B cell (primary cell): ENCODE results near the gene CREB3L4. TPM values are rescaled to one million over a fixed set of nuclear protein-coding genes. Genes with fewer than 3 reads are reported as not detected.

Experiments used
- ATAC-seq: fragments of 200-7000 bp; cut with Tn5 transposase; one replicate; pipeline ENCODE4 v1.10.0; 2021; ENCODE audit warnings: low read depth, mild to moderate bottlenecking, moderate number of reproducible peaks, moderate library complexity
- CTCF ChIA-PET: fragments of 350-600 bp; sonication (Branson Sonifier 250); formaldehyde crosslinking; loops from one replicate; lab custom pipeline; 2021; ENCODE audit warnings: antibody characterized with exemption, inconsistent platforms; lab: Charles Lee
- POLR2A ChIA-PET: fragments of 350-600 bp; sonication (Branson Sonifier 250); formaldehyde crosslinking; loops from one replicate; lab custom pipeline; 2021; ENCODE audit warnings: antibody characterized with exemption; lab: Charles Lee
- DNase-seq: peaks from one replicate; pipeline ENCODE4 v3.0.0; 2013
- H2AFZ ChIP-seq: 2 replicates; pipeline ENCODE4 v1.6.1; 2012; ENCODE audit warnings: mild to moderate bottlenecking, low read depth, low read length; ENCODE audit not compliant: insufficient read depth, poor library complexity, severe bottlenecking
- H3K27ac ChIP-seq, 2 donors: 1 replicate in 1 of 2; 2 replicates in 1 of 2; pipeline ENCODE4 v1.5.1; 2012 to 2013; ENCODE audit warnings: low read length in 2 of 2, mild to moderate bottlenecking in 2 of 2, moderate library complexity in 1 of 2
- H3K27me3 ChIP-seq, 4 experiments: fragments of 200-600 bp in 1 of 4; sonication (generic) in 1 of 4; replicated peaks in 1 of 4; 1 replicate in 2 of 4; 2 replicates in 2 of 4; pipeline versions ENCODE4 v1.6.1 to v1.7.0; 2013 to 2016; ENCODE audit warnings: low read length in 3 of 4, mild to moderate bottlenecking in 2 of 4, mixed read lengths in 1 of 4, moderate library complexity in 1 of 4; ENCODE audit not compliant: insufficient read depth in 4 of 4, control insufficient read depth in 3 of 4; ENCODE audit errors: control extremely low read depth in 1 of 4
- H3K36me3 ChIP-seq, 2 experiments: replicated peaks in 1 of 2; 1 replicate in 1 of 2; 2 replicates in 1 of 2; pipeline versions ENCODE4 v1.6.1 to v1.7.1; 2013; ENCODE audit warnings: low read length in 1 of 2; ENCODE audit not compliant: insufficient read depth in 2 of 2, control insufficient read depth in 1 of 2; ENCODE audit errors: control extremely low read depth in 1 of 2, extremely low read depth in 1 of 2
- H3K4me1 ChIP-seq, 2 donors: fragments of 200-600 bp in 1 of 2; sonication (generic) in 1 of 2; 1 replicate in 1 of 2; 2 replicates in 1 of 2; pipeline versions ENCODE4 v1.5.1 to v1.6.1; 2013 to 2017; ENCODE audit warnings: low read length in 2 of 2; ENCODE audit not compliant: control insufficient read depth in 2 of 2, insufficient read depth in 2 of 2
- H3K4me2 ChIP-seq: replicated peaks from 2 replicates; pipeline ENCODE3; 2012; ENCODE audit warnings: mild to moderate bottlenecking, low read depth, low read length; ENCODE audit not compliant: poor library complexity, severe bottlenecking
- H3K4me3 ChIP-seq, 5 experiments: fragments of 200-600 bp in 1 of 5; sonication (generic) in 1 of 5; 1 replicate in 3 of 5; 2 replicates in 2 of 5; pipeline versions ENCODE4 v1.5.1 to v1.7.0; 2011 to 2016; ENCODE audit warnings: low read length in 4 of 5, mild to moderate bottlenecking in 4 of 5, low read depth in 2 of 5, control low read depth in 1 of 5, moderate library complexity in 1 of 5; ENCODE audit not compliant: insufficient read depth in 1 of 5; ENCODE audit errors: control extremely low read depth in 1 of 5, extremely low read depth in 1 of 5
- H3K79me2 ChIP-seq: fragments of 200-600 bp; sonication (generic); one replicate; pipeline ENCODE4 v1.6.0; 2016; ENCODE audit warnings: low read length; ENCODE audit not compliant: control insufficient read depth, insufficient read depth
- H3K9ac ChIP-seq: fragments of 200-600 bp; sonication (generic); 2 replicates; pipeline ENCODE4 v1.6.1; 2017; ENCODE audit warnings: mild to moderate bottlenecking, low read length, moderate library complexity
- H3K9me3 ChIP-seq, 3 donors: one replicate each; pipeline versions ENCODE4 v1.6.1 to v1.7.1; 2013; ENCODE audit warnings: low read length in 2 of 3; ENCODE audit not compliant: control insufficient read depth in 2 of 3, insufficient read depth in 1 of 3; ENCODE audit errors: control extremely low read depth in 1 of 3
- H4K20me1 ChIP-seq: 2 replicates; pipeline ENCODE4 v1.6.0; 2012; ENCODE audit warnings: mild to moderate bottlenecking, low read length; ENCODE audit not compliant: insufficient read depth, control insufficient read depth, poor library complexity, severe bottlenecking
- H3K27ac Mint-ChIP-seq: one replicate; pipeline ENCODE4 v1.8.0; 2021; ENCODE audit warnings: mixed read lengths
- H3K27me3 Mint-ChIP-seq: one replicate; pipeline ENCODE4 v1.8.0; 2021; ENCODE audit warnings: mixed read lengths
- H3K4me1 Mint-ChIP-seq: one replicate; pipeline ENCODE4 v1.8.0; 2021; ENCODE audit warnings: mixed read lengths
- H3K4me3 Mint-ChIP-seq: one replicate; pipeline ENCODE4 v1.8.0; 2021; ENCODE audit warnings: mixed read lengths
- H3K9me3 Mint-ChIP-seq: one replicate; pipeline ENCODE4 v1.8.0; 2022; ENCODE audit warnings: mixed read lengths; ENCODE audit not compliant: insufficient read depth
- CTCF ChIP-seq: fragments of 200-600 bp; IDR thresholded peaks from one replicate; pipeline ENCODE4 v1.8.0; 2022; ENCODE audit warnings: antibody characterized with exemption, mild to moderate bottlenecking
- EZH2 ChIP-seq: IDR thresholded peaks from 2 replicates; pipeline ENCODE4 v1.6.1; 2012; ENCODE audit warnings: borderline replicate concordance, low read depth, mild to moderate bottlenecking, moderate library complexity, low read length; ENCODE audit not compliant: insufficient read depth, poor library complexity, severe bottlenecking
- WGBS: methylation state at CpG from one replicate; pipeline ENCODE4 v1.1.5; 2013; ENCODE audit warnings: missing lambda C conversion rate; ENCODE audit not compliant: insufficient coverage; 5-methylcytosine and 5-hydroxymethylcytosine counted together
- intact Hi-C: fragments of 100-400 bp; cut with micrococcal nuclease; formaldehyde crosslinking; loops from one replicate; pipeline ENCODE4 v1.10.0; 2022
- polyA plus RNA-seq: library from polyadenylated mRNA; depleted of rRNA; stranded (reverse); fragments of >200 nt; gene quantifications from 2 replicates; pipeline ENCODE4 v1.2.3, GENCODE V29; 2012
- total RNA-seq, 2 donors: library from RNA; stranded (reverse); fragments of 120-200 nt in 1 of 2; gene quantifications; 1 replicate in 1 of 2; 2 replicates in 1 of 2; pipeline versions ENCODE4 v1.2.3 to v1.2.4, GENCODE V29; 2013 to 2022

Gene CREB3L4
- total and polyA plus RNA-seq, 2 donors (not counting 1 experiment from before 2014, with no cell fraction given) = 21.8 to 28.1 TPM

DNA sequence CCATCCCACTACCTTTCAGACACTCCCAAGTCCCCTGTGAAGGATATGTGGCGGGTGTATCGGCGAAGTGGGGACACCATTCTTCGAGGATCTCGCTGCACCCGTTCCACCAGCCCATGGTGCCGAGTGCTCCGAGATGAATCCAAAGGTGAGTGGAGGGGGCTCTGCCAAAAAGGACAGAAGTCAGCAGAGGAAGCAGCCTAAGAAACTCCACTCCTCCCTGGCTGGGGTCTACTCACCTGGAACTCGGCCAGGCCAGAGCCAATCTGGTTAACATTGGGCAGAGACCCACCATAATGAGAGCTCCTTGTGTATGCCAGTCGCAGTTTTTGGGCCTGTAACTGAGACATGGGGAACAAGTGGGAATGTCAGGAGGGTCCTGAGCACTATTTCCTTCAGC lies 12.9 kb upstream of the CREB3L4 start:
- Mint-ChIP-seq H3K4me3 (no peak overlapping the region), H3K9me3 (no peaks in the 10 kb centered on the region), H3K27ac (no peak overlapping the region), H3K4me1 (peaks cover 63% of the 10 kb centered on the region), H3K27me3 (no peaks in the 10 kb centered on the region)
- ATAC-seq (no peak), DNase-seq (no peak)
- no peak for TF ChIP-seq EZH2
- no peak for TF ChIP-seq CTCF
- Histone ChIP-seq H3K4me1 (peaks cover 36 to 39% of the 10 kb centered on the region in 2 donors), H3K4me2 (no peak overlapping the region), H4K20me1 (peaks cover 81% of the 10 kb centered on the region), H3K9ac (no peak overlapping the region), H3K27me3 (no peaks in the 10 kb centered on the region), H3K36me3 (peaks cover 2 to 53% of the 10 kb centered on the region in 2 experiments), H3K79me2 (peaks cover 84% of the 10 kb centered on the region), H3K4me3 (no peak overlapping the region), H2AFZ (no peak overlapping the region), H3K9me3 (no peaks in the 10 kb centered on the region), H3K27ac (no peak overlapping the region)
- ChIA-PET POLR2A (interaction anchor here (1.1 kb wide), 1 partner anchor 11 kb away, joined by 3 read pairs; no protein-coding TSS in a partner anchor), CTCF (no interaction called here)
- intact Hi-C loops = loop anchor here (5.0 kb wide), 1 partner anchor 317 kb away; the partner anchor contains the start of gene HAX1
- WGBS = 96% methylated on average over 8 of the region's 10 CpGs

DNA sequence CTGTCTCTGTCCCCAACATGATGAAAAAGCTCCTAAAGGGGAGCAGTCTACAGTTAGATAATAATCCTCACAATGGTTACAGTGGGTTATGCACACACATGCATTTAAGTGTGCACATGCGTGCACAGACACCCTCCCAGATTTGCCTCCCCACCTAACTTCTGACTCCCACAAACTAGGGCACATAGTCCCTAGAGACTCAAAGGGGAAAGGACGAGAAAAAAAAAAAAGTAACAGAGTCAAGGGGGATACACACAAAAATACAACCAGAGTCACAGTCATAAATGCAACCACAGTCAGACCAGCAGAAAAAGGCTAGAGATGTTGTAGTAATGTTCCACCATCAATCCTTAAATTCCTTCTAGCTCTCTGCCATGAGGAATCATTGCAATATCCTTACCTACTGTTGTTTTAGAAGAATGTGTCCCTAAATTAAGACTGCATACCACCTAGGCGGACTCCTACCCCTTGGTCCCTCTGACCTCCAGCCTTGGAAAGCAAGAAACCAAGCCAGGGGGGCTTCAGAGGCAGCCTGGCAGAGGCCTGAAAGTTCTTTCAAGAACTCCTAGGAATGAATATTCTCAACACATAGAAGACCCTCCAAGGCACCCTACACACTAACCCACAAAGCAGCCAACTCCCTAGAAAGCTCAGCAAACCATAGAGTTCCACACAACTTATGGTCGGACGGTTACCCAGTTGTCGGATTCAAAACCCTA lies 10.5 kb upstream of the CREB3L4 start:
- H3K36me3 ChIP-seq = peaks cover 0 to 40% of the 10 kb centered on the region in 2 experiments
- peaks cover 35 to 37% of the 10 kb centered on the region in 2 donors for H3K4me1 ChIP-seq
- Mint-ChIP-seq H3K4me3 (peak overlapping the region; percentile 100), H3K27ac (peak overlapping the region; percentile 97), H3K27me3 (no peaks in the 10 kb centered on the region), H3K4me1 (peaks cover 61% of the 10 kb centered on the region), H3K9me3 (no peaks in the 10 kb centered on the region)
- H2AFZ ChIP-seq = peak overlapping the region; percentile 78
- peak overlapping the region; percentile 79 to 98 (median 92) for H3K4me3 ChIP-seq
- POLR2A ChIA-PET = interaction anchor here (0.6 to 9.2 kb wide), 8 partner anchors 10 to 423 kb away, joined by 3 to 115 read pairs (median 6); partner anchors contain the start of genes CREB3L4, DENND4B, GATAD2B and JTB
- no peak for TF ChIP-seq CTCF
- TF ChIP-seq EZH2 = no peak
- H3K27me3 ChIP-seq = no peaks in the 10 kb centered on the region
- no peak for ATAC-seq
- intact Hi-C loops = loop anchor here (5.0 kb wide), 1 partner anchor 315 kb away; the partner anchor contains the start of gene HAX1
- CTCF ChIA-PET = interaction anchor here (0.6 to 5.6 kb wide), 6 partner anchors 10 to 319 kb away, joined by 3 to 47 read pairs (median 6); partner anchors contain the start of genes CREB3L4, DENND4B and RAB13
- no peaks in the 10 kb centered on the region for H3K9me3 ChIP-seq
- peak overlapping the region; percentile 99 for H3K9ac ChIP-seq
- H3K27ac ChIP-seq = peak overlapping the region; percentile 87 to 97
- peaks cover 70% of the 10 kb centered on the region for H3K79me2 ChIP-seq
- DNase-seq = no peak
- WGBS = 20% methylated on average over 4 of the region's 6 CpGs
- peaks cover 62% of the 10 kb centered on the region for H4K20me1 ChIP-seq
- peak overlapping the region; percentile 86 for H3K4me2 ChIP-seq
